ENCODE data around the gene SLC30A10. TPM values are rescaled to one million over a fixed set of nuclear protein-coding genes. Genes with fewer than 3 reads are reported as not detected.
"Not testable (repeated sequence)": the region's sequence is repeated elsewhere in the genome, so short reads cannot be mapped to it uniquely, and the experiment has no call there.

SLC30A10 gene
- polyA plus RNA-seq, 1 donor from 2014 or later: 5.3 TPM

- Histone ChIP-seq H3K9me2 (ENCODE audit: insufficient read depth, low read length) (no peaks in the 10 kb centered on the region), H3F3A (ENCODE audit: insufficient read depth, low read length, poor library complexity, severe bottlenecking) (no peaks in the 10 kb centered on the region), H3K9me3 (ENCODE audit: low read length) (no peaks in the 10 kb centered on the region), H3K4me2 (ENCODE audit: low read length) (no peak overlapping the region), H3K27me3 (ENCODE audit: insufficient read depth, low read depth, low read length) (no peaks in the 10 kb centered on the region), H4K20me1 (ENCODE audit: insufficient read depth) (no peaks in the 10 kb centered on the region), H3K4me3 (ENCODE audit: low read length) (no peak overlapping the region), H3K27ac (ENCODE audit: low read length) (no peak overlapping the region), H2AFZ (ENCODE audit: low read depth, low read length) (no peak overlapping the region), H3K9ac (ENCODE audit: low read length) (no peak overlapping the region), H3K79me2 (replicated peaks; ENCODE audit: insufficient read depth, low read length) (no peaks in the 10 kb centered on the region), H3K36me3 (ENCODE audit: insufficient read depth, low read length) (no peaks in the 10 kb centered on the region)
- TF ChIP-seq SMC3 (conservative IDR thresholded peaks at IDR 0.05; ENCODE audit: poor library complexity) (no peak), EZH2 (IDR thresholded peaks at IDR 0.05; ENCODE audit: borderline replicate concordance, insufficient read depth, low read length, poor library complexity, severe bottlenecking) (no peak), MXI1 (conservative IDR thresholded peaks at IDR 0.05; ENCODE audit: poor library complexity, severe bottlenecking) (no peak), POLR2AphosphoS5 (IDR thresholded peaks at IDR 0.05) (no peak), RAD21 (conservative IDR thresholded peaks at IDR 0.05) (no peak), EP300 (conservative IDR thresholded peaks at IDR 0.05; ENCODE audit: poor library complexity, severe bottlenecking) (no peak), TAF1 (IDR thresholded peaks at IDR 0.05; ENCODE audit: low read depth) (no peak)
- TF ChIP-seq, protein P1, sequence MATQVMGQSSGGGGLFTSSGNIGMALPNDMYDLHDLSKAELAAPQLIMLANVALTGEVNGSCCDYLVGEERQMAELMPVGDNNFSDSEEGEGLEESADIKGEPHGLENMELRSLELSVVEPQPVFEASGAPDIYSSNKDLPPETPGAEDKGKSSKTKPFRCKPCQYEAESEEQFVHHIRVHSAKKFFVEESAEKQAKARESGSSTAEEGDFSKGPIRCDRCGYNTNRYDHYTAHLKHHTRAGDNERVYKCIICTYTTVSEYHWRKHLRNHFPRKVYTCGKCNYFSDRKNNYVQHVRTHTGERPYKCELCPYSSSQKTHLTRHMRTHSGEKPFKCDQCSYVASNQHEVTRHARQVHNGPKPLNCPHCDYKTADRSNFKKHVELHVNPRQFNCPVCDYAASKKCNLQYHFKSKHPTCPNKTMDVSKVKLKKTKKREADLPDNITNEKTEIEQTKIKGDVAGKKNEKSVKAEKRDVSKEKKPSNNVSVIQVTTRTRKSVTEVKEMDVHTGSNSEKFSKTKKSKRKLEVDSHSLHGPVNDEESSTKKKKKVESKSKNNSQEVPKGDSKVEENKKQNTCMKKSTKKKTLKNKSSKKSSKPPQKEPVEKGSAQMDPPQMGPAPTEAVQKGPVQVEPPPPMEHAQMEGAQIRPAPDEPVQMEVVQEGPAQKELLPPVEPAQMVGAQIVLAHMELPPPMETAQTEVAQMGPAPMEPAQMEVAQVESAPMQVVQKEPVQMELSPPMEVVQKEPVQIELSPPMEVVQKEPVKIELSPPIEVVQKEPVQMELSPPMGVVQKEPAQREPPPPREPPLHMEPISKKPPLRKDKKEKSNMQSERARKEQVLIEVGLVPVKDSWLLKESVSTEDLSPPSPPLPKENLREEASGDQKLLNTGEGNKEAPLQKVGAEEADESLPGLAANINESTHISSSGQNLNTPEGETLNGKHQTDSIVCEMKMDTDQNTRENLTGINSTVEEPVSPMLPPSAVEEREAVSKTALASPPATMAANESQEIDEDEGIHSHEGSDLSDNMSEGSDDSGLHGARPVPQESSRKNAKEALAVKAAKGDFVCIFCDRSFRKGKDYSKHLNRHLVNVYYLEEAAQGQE (IDR thresholded peaks at IDR 0.05; ENCODE audit: borderline replicate concordance): no peak
- TF ChIP-seq, protein P2, sequence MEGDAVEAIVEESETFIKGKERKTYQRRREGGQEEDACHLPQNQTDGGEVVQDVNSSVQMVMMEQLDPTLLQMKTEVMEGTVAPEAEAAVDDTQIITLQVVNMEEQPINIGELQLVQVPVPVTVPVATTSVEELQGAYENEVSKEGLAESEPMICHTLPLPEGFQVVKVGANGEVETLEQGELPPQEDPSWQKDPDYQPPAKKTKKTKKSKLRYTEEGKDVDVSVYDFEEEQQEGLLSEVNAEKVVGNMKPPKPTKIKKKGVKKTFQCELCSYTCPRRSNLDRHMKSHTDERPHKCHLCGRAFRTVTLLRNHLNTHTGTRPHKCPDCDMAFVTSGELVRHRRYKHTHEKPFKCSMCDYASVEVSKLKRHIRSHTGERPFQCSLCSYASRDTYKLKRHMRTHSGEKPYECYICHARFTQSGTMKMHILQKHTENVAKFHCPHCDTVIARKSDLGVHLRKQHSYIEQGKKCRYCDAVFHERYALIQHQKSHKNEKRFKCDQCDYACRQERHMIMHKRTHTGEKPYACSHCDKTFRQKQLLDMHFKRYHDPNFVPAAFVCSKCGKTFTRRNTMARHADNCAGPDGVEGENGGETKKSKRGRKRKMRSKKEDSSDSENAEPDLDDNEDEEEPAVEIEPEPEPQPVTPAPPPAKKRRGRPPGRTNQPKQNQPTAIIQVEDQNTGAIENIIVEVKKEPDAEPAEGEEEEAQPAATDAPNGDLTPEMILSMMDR (IDR thresholded peaks at IDR 0.05; ENCODE audit: poor library complexity, severe bottlenecking): no peak
Measured at GRCh38 chr1:219952361-219952760, 24.0 kb upstream of the SLC30A10 start.

DNA sequence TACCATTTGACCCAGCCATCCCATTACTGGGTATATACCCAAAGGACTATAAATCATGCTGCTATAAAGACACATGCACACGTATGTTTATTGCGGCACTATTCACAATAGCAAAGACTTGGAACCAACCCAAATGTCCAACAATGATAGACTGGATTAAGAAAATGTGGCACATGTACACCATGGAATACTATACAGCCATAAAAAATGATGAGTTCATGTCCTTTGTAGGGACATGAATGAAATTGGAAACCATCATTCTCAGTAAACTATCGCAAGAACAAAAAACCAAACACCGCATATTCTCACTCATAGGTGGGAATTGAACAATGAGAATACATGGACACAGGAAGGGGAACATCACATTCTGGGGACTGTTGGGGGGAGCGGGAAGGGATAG is 20.9 kb upstream of the SLC30A10 start:
- H3K27me3 ChIP-seq (ENCODE audit: insufficient read depth, low read depth, low read length); H3K4me3 ChIP-seq (ENCODE audit: low read length); H3K27ac ChIP-seq (ENCODE audit: low read length); H3K9me3 ChIP-seq (ENCODE audit: low read length); H4K20me1 ChIP-seq (ENCODE audit: insufficient read depth); H3F3A ChIP-seq (ENCODE audit: insufficient read depth, low read length, poor library complexity, severe bottlenecking); H3K9ac ChIP-seq (ENCODE audit: low read length); H2AFZ ChIP-seq (ENCODE audit: low read depth, low read length); H3K9me2 ChIP-seq (ENCODE audit: insufficient read depth, low read length); H3K79me2 ChIP-seq (replicated peaks; ENCODE audit: insufficient read depth, low read length); H3K36me3 ChIP-seq (ENCODE audit: insufficient read depth, low read length); H3K4me2 ChIP-seq (ENCODE audit: low read length): not testable (repeated sequence)

DNA sequence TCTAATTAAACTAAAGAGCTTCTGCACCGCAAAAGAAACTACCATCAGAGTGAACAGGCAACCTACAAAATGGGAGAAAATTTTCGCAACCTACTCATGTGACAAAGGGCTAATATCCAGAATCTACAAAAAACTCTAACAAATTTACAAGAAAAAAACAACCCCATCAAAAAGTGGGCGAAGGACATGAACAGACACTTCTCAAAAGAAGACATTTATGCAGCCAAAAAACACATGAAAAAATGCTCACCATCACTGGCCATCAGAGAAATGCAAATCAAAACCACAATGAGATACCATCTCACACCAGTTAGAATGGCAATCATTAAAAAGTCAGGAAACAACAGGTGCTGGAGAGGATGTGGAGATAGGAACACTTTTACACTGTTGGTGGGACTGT is 20.4 kb upstream of the SLC30A10 start:
- not testable (repeated sequence) for H2AFZ ChIP-seq (ENCODE audit: low read depth, low read length); H3K36me3 ChIP-seq (ENCODE audit: insufficient read depth, low read length); H3K4me3 ChIP-seq (ENCODE audit: low read length); H3K9ac ChIP-seq (ENCODE audit: low read length); H3K9me2 ChIP-seq (ENCODE audit: insufficient read depth, low read length); H3F3A ChIP-seq (ENCODE audit: insufficient read depth, low read length, poor library complexity, severe bottlenecking); H3K79me2 ChIP-seq (replicated peaks; ENCODE audit: insufficient read depth, low read length); H3K27ac ChIP-seq (ENCODE audit: low read length); H4K20me1 ChIP-seq (ENCODE audit: insufficient read depth); H3K27me3 ChIP-seq (ENCODE audit: insufficient read depth, low read depth, low read length); H3K9me3 ChIP-seq (ENCODE audit: low read length); H3K4me2 ChIP-seq (ENCODE audit: low read length)

All from neural cell (in vitro differentiated cells).